ENCODE results near the gene INAVA.
A peak's percentile ranks its signal among the peaks of the same experiment; 100 is the strongest.
"Not testable (repeated sequence)": the region's sequence is repeated elsewhere in the genome, so short reads cannot be mapped to it uniquely, and the experiment has no call there.

The INAVA gene

DNA sequence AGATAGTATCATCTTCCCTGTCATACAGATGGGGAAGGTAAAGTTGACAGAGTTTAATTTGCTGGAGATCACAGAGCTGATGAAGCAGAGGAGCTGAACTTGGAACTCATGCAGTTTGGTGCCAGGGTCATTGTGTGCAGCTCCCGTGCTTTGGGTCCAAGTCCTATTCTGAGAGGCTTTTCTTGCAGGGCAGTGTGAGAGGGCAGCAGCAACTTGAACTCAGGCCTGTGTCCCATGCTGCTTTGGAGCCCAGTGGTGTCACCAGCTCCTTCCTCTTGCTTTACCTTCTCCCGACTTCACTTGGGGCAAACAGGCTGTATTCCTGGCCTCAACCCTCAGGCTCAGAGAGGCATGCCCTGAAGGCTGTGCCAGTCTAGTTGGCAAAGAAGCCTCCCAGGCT lies 24.7 kb downstream of the INAVA start:
- DNase-seq (ENCODE audit: low spot score), result no peak

DNA sequence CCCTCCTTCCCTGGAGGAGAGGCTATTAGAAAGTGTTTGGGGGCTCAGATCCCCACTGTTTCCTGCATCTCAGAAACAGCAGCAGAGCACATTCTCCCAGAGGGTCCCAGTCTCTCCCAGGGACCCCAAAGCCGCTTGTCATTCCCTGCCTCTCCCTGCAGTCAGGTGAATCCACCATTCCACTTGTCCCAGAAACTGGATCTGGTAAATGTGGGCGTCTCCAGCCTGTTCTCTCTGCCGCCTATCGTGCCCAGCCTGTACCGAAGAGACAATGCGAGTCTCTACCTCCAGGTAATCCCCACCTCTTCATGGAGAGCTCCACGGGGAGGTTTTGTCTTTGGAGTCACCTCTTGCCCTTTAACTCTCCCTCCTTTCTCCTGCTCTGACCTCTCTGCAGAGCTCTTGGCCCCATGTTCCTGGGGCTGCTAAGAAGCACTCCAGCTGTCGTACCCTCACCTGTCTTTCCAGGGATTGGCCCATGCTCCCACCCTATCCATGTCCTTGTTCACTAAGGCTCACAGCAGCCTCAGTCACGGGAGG lies 26.9 kb downstream of the INAVA start:
- DNase-seq (ENCODE audit: low spot score), result no peak

DNA sequence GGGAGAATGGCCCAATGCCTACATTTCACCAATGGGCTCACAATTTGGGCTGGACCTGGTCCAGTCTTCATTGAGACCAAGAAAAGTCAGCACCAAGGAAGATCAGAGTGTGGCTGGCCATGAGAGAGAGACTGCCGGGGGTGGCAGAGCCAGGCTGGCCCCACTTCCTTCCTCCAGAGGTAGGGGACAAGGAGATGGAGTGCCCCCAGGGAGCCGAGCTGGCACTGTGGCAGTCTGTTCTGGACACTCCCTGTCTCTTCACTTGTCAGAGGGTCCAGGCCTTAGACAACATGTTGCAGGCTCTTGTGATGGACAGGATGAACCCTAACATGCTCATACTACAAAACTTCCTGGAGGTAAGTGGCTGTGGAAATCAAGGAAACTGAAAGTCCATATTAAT lies 27.7 kb downstream of the INAVA start:
- DNase-seq (ENCODE audit: low spot score), result no peak

DNA sequence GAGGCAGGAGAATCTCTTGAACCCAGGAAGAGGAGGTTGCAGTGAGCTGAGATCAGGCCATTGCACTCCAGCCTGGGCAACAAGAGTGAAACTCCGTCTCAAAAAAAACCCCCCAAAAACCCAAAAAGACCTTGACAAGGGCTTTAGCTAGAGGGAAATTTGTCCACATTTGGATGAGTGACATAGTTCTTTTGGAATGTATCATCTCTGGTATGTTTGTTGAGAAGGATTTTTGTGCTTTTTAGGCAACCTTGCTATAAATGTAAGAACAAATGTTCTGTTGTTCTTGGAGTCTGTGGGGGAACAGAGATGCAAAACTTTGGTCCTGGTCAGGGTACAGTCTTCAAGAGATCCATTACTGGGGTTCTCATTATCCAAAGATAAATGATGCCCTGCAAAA lies 28.9 kb downstream of the INAVA start:
- no peak for DNase-seq (ENCODE audit: low spot score)

DNA sequence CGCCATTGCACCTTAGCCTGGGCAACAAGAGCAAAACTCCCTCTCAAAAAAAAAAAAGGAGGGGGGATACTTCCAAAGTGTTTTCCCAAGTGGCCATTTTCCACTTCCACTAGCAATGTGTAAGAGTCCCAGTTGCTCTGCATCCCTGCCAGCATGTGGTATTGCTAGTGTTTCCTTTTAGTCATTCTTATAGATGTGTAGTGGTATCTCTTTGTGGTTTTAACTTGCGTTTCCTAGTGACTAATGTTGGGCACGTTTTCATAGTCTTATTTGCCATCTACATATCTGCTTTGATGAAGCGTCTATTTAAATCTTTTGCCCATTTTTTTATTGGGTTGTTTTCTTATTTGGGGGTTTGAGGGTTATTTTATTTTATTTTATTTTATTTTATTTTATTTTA lies 31.1 kb downstream of the INAVA start:
- no peak for DNase-seq (ENCODE audit: low spot score)

DNA sequence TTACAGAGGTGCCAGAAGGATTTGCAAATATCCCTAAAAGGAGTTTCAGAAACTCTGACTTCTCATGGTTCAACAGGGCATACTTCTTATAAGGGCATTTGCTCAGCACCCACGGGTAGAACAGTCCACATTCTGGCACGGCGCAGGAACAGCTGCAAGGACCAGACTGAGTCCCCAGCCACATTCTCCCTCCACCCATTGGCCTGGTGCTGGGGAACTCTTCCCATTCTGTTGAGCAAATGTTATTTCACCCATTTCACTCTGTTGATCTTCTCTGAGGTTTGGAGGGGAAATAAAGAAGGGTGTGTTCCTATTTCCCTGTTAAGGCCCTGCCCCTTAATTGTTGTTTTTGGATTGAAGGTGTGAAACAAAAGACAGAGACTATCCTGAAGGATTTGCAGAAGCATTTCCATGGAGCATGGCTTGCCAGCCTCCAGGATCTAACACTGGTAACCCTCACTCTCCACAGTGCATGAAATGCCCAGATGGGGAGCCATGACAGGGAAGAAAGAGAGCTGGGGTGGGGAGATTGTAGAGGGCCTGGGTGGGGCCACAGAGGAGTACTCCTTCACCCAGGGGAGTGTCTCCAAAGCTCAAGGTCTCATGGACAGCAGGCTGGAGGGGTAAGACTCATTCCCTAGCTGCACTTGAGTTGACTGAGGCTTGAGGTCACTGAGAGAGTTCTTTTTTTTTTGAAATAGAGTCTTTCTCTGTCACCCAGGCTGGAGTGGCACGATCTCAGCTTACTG lies 35.0 kb downstream of the INAVA start:
- no peak for DNase-seq (ENCODE audit: low spot score)

DNA sequence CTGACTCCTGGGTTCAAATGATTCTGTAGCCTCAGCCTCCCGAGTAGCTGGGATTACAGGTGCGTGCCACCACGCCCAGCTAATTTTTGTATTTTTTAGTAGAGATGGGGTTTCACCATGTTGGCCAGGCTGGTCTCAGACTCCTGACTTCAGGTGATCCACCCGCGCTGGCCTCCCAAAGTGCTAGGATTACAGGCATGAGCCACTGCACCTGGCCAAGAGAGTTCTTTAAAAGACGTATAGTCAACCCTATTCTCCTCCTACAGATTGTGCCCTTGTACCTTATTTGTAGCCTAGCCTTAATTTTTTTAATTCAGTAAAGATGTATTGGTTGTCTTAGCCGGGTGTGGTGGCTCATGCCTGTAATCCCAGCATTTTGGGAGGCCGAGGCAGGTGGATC lies 35.6 kb downstream of the INAVA start:
- DNase-seq (ENCODE audit: low spot score), result not testable (repeated sequence)

DNA sequence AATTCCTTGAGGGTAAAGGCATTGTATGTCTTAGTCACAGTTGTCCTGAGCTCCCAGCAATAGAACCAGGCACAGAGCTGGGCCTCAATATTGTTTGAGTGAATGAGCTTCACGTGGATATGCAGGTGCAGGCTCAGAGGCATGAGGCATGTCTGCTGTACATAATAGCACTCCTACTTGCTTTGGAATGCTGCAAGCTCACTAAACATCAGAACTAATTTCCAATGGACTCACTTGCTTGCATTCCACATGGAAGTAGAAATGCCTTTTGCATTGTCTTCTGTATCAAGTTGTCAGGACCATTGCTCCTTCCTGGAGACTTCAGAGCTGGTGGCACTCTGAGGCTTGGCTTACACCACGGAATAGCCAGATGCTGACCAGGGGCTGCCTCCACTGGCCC lies 37.1 kb downstream of the INAVA start:
- DNase-seq (ENCODE audit: low spot score), result no peak

DNA sequence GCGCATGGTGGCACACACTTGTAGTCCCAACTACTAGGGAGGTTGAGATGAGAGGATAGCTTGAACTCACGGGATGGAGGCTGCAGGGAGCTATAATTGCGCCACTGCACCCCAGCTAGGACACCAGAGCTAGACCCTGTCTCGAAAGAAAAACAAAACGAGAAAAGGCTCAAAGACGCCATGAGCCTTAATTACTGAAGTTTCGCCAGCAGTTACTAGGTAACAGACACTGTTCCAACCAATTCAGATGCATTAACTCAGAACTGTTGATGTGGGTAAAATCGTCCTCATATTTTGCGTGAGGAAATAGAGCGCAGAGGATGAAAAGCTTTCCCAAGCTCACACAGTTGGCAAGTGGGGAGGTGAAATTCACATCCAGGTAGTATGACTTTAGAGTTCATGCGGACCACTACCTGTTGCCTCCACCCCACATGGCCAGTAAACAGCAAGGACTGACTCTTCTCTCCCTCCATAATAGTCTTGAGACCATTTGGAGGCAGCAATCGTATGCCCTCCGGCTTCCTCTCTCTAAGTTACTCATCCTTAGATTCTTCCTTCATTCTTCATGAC lies 40.1 kb downstream of the INAVA start:
- DNase-seq (ENCODE audit: low spot score), result no peak

DNA sequence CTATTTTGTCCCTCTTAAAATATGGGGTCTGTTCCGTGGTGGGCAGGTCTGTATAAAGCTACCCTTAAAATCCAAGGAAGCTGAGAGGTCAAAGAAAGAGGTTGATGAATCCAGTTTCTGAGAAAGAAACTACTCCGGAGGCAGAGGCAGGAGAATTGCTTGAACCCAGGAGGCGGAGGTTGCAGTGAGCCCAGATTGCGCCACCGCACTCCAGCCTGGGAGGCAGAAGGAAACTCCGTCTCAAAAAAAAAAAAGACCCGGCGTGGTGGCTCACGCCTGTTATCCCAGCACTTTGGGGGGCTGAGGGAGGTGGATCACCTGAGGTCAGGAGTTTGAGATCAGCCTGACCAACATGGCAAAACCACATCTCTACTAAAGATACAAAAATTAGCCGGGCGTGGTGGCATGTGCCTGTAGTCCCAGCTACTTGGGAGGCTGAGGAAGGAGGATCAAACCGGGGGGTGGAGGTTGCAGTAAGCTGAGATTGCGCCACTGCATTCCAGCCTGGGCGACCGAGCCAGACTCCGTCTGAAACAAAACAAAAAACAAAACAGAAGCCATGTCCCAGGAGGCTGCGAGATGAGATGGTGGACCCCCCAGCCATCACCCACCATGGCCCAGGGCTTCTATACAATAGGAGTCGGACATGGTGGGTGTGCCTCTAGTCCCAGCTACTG lies 40.7 kb downstream of the INAVA start:
- DNase-seq (ENCODE audit: low spot score), result not testable (repeated sequence)

DNA sequence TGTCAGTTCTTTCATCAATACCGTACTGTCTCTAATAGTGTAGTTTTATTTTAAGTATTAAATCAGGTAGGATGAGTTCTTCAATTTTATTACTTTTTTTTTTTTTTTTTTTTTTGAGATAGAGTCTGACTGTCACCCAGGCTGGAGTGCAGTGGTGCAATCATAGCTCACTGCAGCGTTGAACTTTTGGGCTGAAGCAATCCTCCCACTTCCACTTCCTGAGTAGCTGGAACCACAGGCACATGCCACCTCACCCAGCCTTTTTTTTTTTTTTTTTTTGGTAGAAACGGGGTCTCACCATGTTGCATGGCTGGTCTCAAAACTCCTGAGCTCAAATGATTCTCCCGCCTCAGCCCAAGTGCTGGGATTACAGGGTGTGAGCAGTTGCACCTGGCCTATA lies 44.3 kb downstream of the INAVA start:
- DNase-seq (ENCODE audit: low spot score), result no peak

DNA sequence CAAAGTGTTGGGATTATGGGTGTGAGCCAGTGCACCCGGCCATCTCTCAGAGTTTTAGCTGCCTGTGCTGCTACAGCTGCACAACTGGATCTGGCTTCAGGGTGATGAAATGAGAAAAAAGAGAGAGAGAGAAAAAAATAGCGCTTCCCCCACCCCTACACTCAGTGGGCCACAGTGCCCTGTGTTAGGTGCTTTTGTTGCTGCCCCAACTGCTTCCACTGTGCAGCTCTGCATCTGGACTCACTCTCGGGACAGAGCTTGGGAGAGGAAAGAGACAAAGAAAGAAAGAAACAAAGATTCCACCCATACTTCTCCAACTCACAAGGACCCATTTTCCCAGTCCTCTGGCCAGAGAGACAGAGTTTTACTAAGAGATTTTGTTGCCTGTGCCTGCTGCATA lies 50.4 kb downstream of the INAVA start:
- DNase-seq (ENCODE audit: low spot score), result no peak

DNA sequence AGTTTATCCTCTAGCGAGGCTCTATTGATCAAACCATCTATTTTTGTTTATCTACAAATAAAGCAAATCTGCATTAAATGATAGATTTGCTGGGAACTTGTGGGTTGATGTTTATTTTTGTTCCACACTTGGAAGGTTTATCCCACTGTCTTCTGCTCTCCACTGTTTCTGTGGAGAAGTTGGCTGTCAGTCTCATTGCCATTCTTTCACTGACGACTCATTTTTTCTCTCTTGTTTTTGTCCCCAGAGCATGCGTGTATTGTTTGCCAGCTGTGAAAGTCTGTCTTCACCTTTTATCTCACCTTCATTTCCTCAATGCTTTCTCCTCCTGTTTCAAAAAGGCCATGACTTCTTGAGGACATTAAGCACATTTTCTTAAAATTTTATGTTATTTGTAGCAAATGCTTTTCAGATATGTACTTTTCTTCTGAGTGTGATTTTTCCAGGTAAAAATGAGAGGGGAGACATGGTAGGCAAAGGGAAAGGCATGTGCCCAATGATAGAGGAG lies 52.4 kb downstream of the INAVA start:
- no peak for DNase-seq (ENCODE audit: low spot score)

DNA sequence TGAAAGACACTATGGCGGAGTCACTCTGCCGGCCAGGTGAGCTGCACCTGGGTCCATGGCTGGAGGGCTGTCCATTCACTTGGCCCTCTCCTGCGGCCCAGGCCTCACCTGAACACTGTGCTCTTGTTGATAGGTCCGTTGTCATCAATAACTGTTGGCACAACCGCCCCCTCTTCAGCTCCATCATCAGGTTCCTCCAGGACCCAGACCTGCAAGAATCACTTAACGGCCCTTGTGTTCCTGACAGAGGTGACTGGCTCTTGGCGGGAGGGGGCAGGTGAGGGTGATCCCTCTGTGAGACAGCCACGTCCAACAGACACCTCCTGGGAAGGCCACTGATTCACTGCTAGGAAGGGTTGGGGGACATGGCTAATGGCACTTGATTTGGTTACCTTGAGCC lies 54.9 kb downstream of the INAVA start:
- DNase-seq (ENCODE audit: low spot score), result no peak

DNA sequence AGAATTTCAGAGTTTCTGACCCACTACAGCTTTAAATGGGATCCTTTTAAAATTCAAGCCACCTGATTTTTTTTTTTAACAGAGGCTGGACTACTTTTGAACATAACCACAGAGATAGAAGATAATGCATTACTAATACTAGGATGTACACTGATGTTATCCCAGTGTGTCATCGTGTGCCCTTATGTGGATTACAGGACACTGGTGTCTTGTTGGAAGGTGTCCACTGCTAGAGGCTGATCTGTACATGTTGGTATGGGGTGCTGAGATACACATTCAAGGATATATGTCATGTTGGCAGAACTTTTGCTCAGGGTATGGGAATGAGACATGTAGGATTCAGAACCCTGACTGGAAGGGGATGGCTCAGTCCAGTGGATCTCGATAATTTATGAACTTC lies 56.3 kb downstream of the INAVA start:
- no peak for DNase-seq (ENCODE audit: low spot score)

DNA sequence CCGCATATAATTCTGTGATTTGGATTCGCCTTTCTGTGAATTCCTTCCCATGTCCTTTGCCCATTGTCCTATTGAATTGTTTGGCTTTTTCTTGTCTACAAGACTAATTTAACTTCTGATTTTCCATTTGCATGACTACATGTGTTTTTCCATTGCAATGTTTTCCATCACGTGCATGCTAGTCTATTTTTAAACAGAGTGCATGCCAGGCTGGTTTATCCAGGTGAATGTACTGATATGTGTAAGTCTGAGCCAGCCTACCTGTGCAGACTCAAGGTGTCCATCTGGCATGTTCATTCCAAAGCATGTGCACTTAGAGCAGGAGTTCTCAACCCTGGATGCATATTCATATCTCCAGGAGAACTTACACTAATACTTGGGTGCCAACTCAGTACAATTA lies 59.7 kb downstream of the INAVA start:
- DNase-seq (ENCODE audit: low spot score), result no peak

DNA sequence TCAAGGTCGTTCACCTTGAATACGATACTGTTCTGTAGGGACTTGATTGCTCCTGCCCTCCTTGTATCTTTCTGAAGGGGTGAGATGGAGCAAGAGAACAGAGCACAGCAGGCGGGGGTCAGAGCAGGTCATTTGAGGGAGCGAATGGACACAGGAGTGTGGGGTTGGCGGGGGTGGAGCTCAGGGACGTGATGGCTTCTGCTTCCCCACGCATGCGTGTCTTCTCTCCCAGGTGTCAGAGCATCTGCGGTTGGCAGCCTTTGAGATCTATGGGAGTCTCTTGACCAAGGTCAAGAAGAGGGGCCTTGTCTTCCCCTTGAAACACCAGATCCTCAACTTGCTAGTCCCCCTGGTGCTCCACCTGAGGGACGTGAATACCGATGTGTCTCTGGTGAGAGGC lies 63.9 kb downstream of the INAVA start:
- no peak for DNase-seq (ENCODE audit: low spot score)

DNA sequence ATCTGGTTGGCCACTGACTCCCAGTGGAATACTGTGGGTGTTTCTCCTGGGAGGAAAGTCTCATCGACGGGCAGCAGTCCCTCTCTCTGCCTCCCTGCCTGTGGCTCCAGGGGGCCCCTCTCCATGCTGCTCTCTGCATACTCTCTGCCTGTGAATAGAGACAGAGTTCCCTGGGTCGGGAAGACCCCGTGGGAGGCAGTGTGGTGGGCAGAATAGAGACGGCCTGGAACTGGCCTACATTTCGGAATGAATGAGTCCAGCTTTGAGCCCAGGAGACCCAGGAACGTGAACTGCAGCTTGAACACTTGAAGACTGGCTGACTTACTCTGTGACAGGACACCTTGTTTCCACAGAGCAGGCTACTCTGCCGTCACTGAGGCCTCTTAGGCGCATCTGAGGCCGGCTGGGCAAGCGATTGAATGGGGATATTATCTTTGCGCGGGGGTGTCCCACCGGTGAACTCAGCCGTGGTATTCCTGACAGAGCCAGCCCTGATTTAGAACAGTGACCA lies 64.8 kb downstream of the INAVA start:
- no peak for DNase-seq (ENCODE audit: low spot score)

DNA sequence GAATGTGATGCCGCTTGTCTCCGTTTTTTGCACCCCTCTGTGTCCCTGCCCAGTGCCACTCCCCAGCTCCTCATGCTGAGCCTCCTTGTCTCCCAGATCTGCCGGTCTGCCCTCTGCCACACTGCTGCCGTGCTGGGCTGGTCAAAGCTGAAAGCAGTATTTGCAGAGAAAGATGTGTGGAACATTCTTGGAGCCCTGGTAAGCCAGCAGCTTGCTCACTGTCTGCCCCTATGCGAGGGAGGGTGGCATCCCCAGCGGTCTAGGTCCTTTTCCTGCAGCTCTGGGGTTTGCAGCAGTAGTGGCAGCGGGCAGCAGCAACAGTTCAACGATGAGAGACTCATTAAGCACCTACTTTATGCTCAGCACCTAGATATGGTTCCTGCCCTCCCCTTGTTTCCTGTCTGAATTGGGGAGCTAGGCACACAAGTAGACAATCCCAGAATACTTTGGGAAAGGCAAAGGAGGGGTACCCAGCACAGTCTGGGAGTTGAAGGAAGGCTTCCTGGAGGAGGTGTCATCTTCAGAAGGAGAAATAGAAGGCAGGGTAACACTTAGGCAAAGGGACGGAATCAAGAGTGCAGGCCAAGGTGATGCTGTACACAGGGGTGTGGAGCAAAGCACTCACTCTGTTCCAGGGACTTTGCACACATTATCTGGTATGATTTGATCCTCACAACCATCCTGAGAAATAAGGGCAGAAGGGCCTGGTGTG lies 65.7 kb downstream of the INAVA start:
- no peak for DNase-seq (ENCODE audit: low spot score)

DNA sequence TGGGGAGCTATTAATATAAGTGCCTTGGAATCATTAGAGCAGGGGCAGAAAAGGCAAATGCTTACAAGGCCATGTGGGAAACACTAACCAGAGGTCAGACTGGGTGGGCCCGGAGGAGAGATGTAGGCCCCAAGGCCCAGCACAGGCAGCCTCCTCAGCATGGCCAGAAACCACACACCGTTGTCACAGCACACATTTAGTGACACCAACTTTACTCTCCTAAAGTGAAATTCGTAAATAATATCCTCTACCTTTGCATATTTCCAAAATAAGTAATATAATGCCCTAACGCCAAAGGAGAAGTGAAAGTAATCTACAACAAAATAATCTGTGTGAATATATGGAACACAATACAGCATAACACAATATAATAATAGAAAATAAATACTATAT lies 66.2 kb downstream of the INAVA start:
- peak; percentile 38 for DNase-seq (ENCODE audit: low spot score)

DNA sequence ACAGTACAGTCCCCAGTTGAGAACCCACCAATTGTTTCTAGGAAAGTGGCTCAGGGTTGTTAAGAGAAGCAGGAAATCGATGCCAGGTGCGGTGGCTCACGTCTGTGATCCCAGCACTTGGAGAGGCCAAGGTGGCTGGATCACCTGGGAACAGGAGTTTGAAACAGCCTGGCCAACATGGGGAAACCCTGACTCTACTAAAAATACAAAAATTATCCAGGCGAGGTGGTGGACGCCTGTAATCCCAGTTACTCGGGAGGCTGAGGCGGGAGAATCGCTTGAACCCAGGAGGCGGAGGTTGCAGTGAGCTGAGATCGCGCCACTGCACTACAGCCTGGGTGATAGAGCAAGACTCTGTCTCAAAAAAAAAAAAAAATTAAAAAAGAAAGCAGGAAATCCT lies 67.5 kb downstream of the INAVA start:
- not testable (repeated sequence) for DNase-seq (ENCODE audit: low spot score)

DNA sequence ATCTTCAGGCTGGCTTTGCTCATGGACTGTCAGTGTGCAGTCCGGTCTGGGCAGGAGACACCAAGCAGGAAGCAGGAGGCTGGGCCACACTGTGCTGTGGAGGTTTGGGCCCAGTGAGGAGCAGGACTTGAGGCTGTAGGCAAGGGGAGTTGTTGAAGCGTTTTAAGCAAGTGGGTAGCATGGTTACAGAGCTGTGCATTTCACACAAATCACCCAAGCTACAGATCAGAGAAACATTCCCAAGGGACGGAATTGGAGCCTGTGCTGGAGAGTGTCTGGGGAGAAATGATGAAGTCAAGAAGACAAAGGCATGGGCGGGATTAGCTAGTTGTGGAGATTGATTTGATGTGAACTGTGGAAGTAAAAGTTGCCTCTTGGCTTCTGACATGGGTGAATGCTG lies 67.9 kb downstream of the INAVA start:
- no peak for DNase-seq (ENCODE audit: low spot score)
